CD14-positive monocyte (primary cell): Measurements from ENCODE around the gene GCK. TPM values are rescaled to one million over a fixed set of nuclear protein-coding genes. Genes with fewer than 3 reads are reported as not detected.

Experiments used
- DNase-seq, 3 donors: peaks; one replicate each; pipeline ENCODE4 v3.0.0-alpha.2; 2011 to 2022
- H2AFZ ChIP-seq: 2 replicates; pipeline ENCODE4 v1.6.0; 2012; ENCODE audit warnings: mild to moderate bottlenecking, low read depth, low read length, inconsistent platforms; ENCODE audit not compliant: insufficient read depth, poor library complexity, severe bottlenecking
- H3K27ac ChIP-seq, 2 donors: 1 replicate in 1 of 2; 2 replicates in 1 of 2; pipeline ENCODE4 v1.5.1; 2012 to 2013; ENCODE audit warnings: low read length in 2 of 2, control low read depth in 1 of 2, inconsistent platforms in 1 of 2, low read depth in 1 of 2, mild to moderate bottlenecking in 1 of 2
- H3K27me3 ChIP-seq, 2 donors: one replicate each; pipeline versions ENCODE4 v1.6.0 to v1.6.1; 2011 to 2013; ENCODE audit warnings: low read length in 2 of 2; ENCODE audit not compliant: control insufficient read depth in 2 of 2, insufficient read depth in 2 of 2
- H3K36me3 ChIP-seq, 2 donors: replicated peaks in 1 of 2; 1 replicate in 1 of 2; 2 replicates in 1 of 2; pipeline versions ENCODE4 v1.5.1 to v1.6.1; 2012 to 2013; ENCODE audit warnings: low read length in 2 of 2, control low read depth in 1 of 2, inconsistent platforms in 1 of 2, mild to moderate bottlenecking in 1 of 2; ENCODE audit not compliant: insufficient read depth in 2 of 2, control insufficient read depth in 1 of 2
- H3K4me1 ChIP-seq, 2 donors: 1 replicate in 1 of 2; 2 replicates in 1 of 2; pipeline versions ENCODE4 v1.5.1 to v1.6.1; 2012 to 2013; ENCODE audit warnings: low read length in 2 of 2, control low read depth in 1 of 2, inconsistent platforms in 1 of 2, mild to moderate bottlenecking in 1 of 2, moderate library complexity in 1 of 2; ENCODE audit not compliant: insufficient read depth in 2 of 2, control insufficient read depth in 1 of 2
- H3K4me2 ChIP-seq: replicated peaks from 2 replicates; pipeline ENCODE3; 2012; ENCODE audit warnings: low read length, moderate library complexity, mild to moderate bottlenecking; ENCODE audit not compliant: poor library complexity, severe bottlenecking; ENCODE audit errors: extremely low read depth
- H3K4me3 ChIP-seq, 3 experiments: fragments of 200-600 bp in 1 of 3; sonication (generic) in 1 of 3; replicated peaks in 1 of 3; 1 replicate in 2 of 3; 2 replicates in 1 of 3; pipeline ENCODE4 v1.5.1; 2011 to 2013; ENCODE audit warnings: low read length in 3 of 3, mild to moderate bottlenecking in 3 of 3, control low read depth in 2 of 3, low read depth in 2 of 3, inconsistent platforms in 1 of 3, moderate library complexity in 1 of 3
- H3K79me2 ChIP-seq: 2 replicates; pipeline ENCODE4 v1.6.0; 2012; ENCODE audit warnings: mild to moderate bottlenecking, control low read depth, inconsistent platforms, low read length, moderate library complexity; ENCODE audit not compliant: insufficient read depth
- H3K9ac ChIP-seq: 2 replicates; pipeline ENCODE4 v1.6.0; 2017; ENCODE audit warnings: low read length, mild to moderate bottlenecking; ENCODE audit not compliant: insufficient read depth, poor library complexity, severe bottlenecking
- H3K9me3 ChIP-seq, 2 donors: replicated peaks in 1 of 2; 1 replicate in 1 of 2; 2 replicates in 1 of 2; pipeline versions ENCODE4 v1.5.1 to v1.6.1; 2012 to 2013; ENCODE audit warnings: low read length in 2 of 2, control low read depth in 1 of 2; ENCODE audit not compliant: control insufficient read depth in 1 of 2, insufficient read depth in 1 of 2
- H4K20me1 ChIP-seq: 2 replicates; pipeline ENCODE4 v1.6.0; 2012; ENCODE audit warnings: mild to moderate bottlenecking, low read length, control low read depth, moderate library complexity; ENCODE audit not compliant: insufficient read depth
- H3K27ac Mint-ChIP-seq, 7 donors: one replicate each; pipeline ENCODE4 v1.8.0; 2020; ENCODE audit warnings: mild to moderate bottlenecking in 7 of 7, mixed read lengths in 7 of 7, moderate library complexity in 6 of 7, inconsistent platforms in 2 of 7
- H3K27me3 Mint-ChIP-seq, 3 donors: one replicate each; pipeline ENCODE4 v1.8.0; 2021 to 2022; ENCODE audit warnings: low read depth in 3 of 3, mild to moderate bottlenecking in 3 of 3, mixed read lengths in 3 of 3, moderate library complexity in 3 of 3, inconsistent platforms in 1 of 3
- H3K36me3 Mint-ChIP-seq, 2 donors: one replicate each; pipeline ENCODE4 v1.8.0; 2020; ENCODE audit warnings: mixed read lengths in 2 of 2, inconsistent platforms in 1 of 2, mild to moderate bottlenecking in 1 of 2
- H3K4me1 Mint-ChIP-seq: one replicate; pipeline ENCODE4 v1.8.0; 2020; ENCODE audit warnings: mild to moderate bottlenecking, mixed read lengths
- H3K4me3 Mint-ChIP-seq, 2 donors: one replicate each; pipeline ENCODE4 v1.8.0; 2020; ENCODE audit warnings: mild to moderate bottlenecking in 2 of 2, mixed read lengths in 2 of 2, moderate library complexity in 1 of 2
- H3K9me3 Mint-ChIP-seq, 7 donors: one replicate each; pipeline ENCODE4 v1.8.0; 2020 to 2022; ENCODE audit warnings: mixed read lengths in 7 of 7, mild to moderate bottlenecking in 6 of 7, moderate library complexity in 6 of 7, inconsistent platforms in 2 of 7
- CTCF ChIP-seq: fragments of 200-600 bp; IDR thresholded peaks from one replicate; pipeline ENCODE4 v1.8.0; 2022; ENCODE audit warnings: antibody characterized with exemption, mild to moderate bottlenecking
- WGBS: methylation state at CpG from one replicate; pipeline ENCODE4 v1.1.5; 2013; ENCODE audit warnings: missing lambda C conversion rate; ENCODE audit not compliant: insufficient coverage; 5-methylcytosine and 5-hydroxymethylcytosine counted together
- intact Hi-C, 2 donors: fragments of 100-400 bp; cut with micrococcal nuclease; formaldehyde crosslinking; loops; one replicate each; pipeline versions ENCODE4 v1.15.0 to v1.15.1; 2023
- polyA plus RNA-seq, 3 donors: library from polyadenylated mRNA; depleted of rRNA in 1 of 3; unstranded in 2 of 3; stranded (reverse) in 1 of 3; fragments of 300-500 nt in 2 of 3; fragments of >200 nt in 1 of 3; fragmentation: Illumina TruSeq in 2 of 3; gene quantifications; 1 replicate in 2 of 3; 2 replicates in 1 of 3; pipeline ENCODE4 v1.2.3, GENCODE V29; 2012 to 2021

GCK gene
- polyA plus RNA-seq, 3 donors = not detected

GRCh38 chr7:44211126-44211675 lies 22.0 kb upstream of the GCK start:
- Histone ChIP-seq H3K36me3 (peaks cover 73 to 86% of the 10 kb centered on the region in 2 donors), H3K9ac (no peak overlapping the region), H3K4me1 (no peaks in the 10 kb centered on the region), H3K27ac (no peak overlapping the region), H4K20me1 (peaks cover 5% of the 10 kb centered on the region), H3K9me3 (no peaks in the 10 kb centered on the region), H3K4me3 (no peak overlapping the region), H3K79me2 (no peaks in the 10 kb centered on the region), H2AFZ (no peak overlapping the region), H3K27me3 (no peaks in the 10 kb centered on the region), H3K4me2 (no peak overlapping the region)
- peak overlapping the region in 1 of 7 donors; percentile 70 for H3K27ac Mint-ChIP-seq
- peaks cover 75 to 84% of the 10 kb centered on the region in 2 donors for H3K36me3 Mint-ChIP-seq
- intact Hi-C loops = no loop called here
- DNase-seq = no peak
- TF ChIP-seq CTCF = no peak
- peaks cover 5% of the 10 kb centered on the region for H3K4me1 Mint-ChIP-seq
- H3K27me3 Mint-ChIP-seq = no peaks in the 10 kb centered on the region
- no peaks in the 10 kb centered on the region for H3K9me3 Mint-ChIP-seq
- 96% methylated on average over 3 of the region's 10 CpGs for WGBS
- no peak overlapping the region for H3K4me3 Mint-ChIP-seq

- 100% methylated on average over 5 of the region's 5 CpGs for WGBS
- Mint-ChIP-seq H3K9me3 (no peaks in the 10 kb centered on the region), H3K4me3 (no peak overlapping the region), H3K27me3 (no peaks in the 10 kb centered on the region), H3K27ac (no peak overlapping the region), H3K36me3 (peaks cover 82 to 94% of the 10 kb centered on the region in 2 donors), H3K4me1 (peaks cover 6% of the 10 kb centered on the region)
- Histone ChIP-seq H3K27me3 (no peaks in the 10 kb centered on the region), H3K4me2 (no peak overlapping the region), H3K27ac (no peak overlapping the region), H3K9ac (no peak overlapping the region), H3K4me1 (no peaks in the 10 kb centered on the region), H3K36me3 (peaks cover 84 to 97% of the 10 kb centered on the region in 2 donors), H4K20me1 (peaks cover 15% of the 10 kb centered on the region), H3K4me3 (no peak overlapping the region), H2AFZ (no peak overlapping the region), H3K9me3 (no peaks in the 10 kb centered on the region), H3K79me2 (no peaks in the 10 kb centered on the region)
- TF ChIP-seq CTCF = no peak
- intact Hi-C loops = no loop called here
- DNase-seq = no peak
Measured at GRCh38 chr7:44210107-44210506, 20.9 kb upstream of the GCK start.
